ENCODE results near the gene IQSEC1.

IQSEC1 gene

DNA sequence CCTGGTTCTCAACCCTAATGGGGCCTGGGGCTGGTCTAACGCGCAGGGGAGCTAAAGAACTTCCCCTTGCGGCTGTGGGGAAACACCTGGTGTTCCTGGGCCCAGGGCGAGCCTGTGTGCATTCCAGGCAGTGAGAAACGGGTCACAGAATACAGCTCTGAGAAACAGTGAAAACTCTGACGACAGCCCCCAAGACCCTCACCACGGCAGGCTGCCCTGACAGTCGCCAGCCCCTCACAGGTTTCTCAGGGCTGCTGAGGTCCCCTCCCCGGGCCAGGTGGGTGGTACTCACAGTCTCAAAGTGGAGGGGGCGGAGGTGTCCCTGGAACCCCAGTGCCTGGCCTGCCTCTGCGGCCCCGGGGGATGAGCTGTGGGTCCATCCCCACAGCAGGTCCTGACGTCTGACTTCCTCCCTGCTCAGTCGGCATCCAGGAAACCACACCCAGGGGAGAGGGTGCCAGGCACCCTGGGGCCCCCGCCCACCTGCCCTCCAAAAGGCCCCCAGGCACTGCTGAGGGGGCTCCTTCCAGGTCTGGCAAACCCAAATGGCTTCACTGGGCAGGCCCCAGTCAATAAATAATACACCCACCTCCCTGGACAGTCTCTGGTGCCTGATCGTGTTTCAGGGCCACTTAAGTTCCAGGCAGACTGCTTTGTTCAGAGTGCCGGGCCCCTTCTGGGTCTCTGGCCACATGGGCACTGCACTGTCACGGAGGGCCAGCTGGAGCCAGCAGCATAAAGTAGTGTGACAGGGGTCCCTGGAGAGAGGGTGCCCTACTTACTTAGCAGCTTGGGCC is 57.7 kb downstream of the IQSEC1 start:
- no peak for DNase-seq (ENCODE audit: low read depth)

DNA sequence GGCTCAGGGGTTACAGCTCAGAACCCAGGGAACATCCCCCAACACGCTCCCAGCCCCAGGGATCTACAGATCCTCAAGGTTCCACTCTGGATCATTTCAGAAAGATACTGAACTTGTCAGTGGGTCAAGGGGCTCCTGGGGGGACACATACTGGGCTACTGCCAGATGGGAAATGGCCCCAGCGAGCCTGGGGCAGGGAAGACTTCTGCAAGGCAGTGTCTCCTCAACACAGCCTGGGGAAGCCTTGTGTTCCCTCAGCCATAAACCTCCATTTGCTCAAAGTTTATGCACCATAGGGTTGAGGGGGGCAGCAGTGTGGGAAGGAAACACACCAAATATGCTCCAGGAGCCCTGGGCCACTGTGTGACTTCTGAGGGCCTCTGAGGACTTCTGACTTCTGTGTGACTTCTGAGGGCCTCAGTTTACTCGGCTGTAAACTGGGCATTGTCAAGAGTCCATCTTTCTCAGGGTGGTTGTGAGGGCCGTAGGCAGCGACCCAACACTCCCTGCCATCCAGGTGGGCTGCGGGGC is 58.4 kb downstream of the IQSEC1 start:
- no peak for DNase-seq (ENCODE audit: low read depth)

DNA sequence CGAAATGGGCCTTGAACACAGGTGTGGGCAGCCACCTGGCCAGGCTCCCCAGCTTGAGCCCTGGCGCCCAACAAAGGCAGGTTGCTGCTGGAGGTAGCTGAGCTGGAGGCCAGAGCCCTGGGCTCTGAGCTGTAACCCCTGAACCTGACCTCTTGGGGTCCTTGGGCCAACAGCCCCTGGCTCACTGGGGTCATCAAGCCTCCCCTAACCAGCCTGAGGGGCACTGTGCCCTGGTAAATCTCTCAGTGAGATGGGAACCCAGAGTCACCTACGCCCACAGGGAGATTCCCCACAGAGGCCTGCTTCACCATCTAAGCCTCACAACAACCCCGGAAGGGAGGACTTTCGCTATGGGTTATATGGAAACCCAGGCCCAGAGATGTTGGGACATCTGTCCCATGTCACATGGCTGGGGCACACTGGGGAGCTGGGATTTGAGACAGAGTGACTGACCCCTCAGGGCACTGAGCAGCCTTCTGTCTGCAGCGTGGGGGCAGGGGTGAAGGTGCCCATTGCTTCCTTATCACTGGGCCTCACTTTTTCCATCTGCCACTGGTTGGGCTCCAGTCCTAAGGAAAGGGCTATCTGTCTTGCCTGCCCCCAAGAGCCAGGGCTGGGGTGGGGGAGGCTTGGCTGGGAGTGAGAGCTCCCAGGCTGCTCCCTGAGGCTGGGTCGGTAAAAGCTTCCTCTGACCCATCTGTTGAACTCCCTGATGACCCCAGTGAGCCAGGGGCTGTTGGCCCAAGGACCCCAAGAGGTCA is 59.1 kb downstream of the IQSEC1 start:
- DNase-seq (ENCODE audit: low read depth) = no peak

DNA sequence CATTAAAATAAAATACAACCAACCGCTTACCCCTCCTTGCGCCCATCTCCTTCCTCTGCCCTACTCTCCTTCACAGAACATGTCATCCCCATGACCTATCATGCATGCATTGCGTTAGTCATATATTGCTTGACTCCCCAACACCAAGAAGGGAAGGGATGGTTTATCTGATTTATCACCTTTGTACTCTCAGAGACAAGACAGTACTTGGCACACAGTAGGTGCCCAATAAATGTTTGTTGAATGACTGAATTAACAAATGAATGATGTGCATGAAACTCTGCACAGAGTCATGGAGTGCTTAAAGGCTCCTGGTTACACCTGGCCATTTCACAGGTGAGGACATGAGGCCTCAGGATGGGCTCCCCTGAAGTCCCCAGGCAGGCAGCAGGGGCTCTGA is 59.7 kb downstream of the IQSEC1 start:
- DNase-seq (ENCODE audit: low read depth) = no peak

DNA sequence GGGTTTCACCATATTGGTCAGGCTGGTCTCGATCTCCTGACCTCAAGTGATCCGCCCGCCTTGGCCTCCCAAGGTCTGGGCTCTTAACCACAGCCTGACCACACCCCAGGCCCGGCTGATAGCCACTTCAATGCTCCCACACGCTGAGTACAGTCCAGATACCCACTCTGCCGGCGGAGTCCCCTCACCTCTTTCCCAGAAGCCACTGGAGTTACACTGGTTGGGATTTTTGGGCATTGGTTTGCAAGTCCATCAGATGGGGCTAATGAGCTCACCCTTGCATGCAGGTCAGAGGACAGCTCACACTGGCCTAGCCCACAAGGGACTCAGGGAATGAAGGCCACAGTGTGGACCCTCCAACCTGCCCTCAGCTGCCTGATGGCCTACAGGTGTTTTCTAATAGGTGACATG is 60.1 kb downstream of the IQSEC1 start:
- DNase-seq (ENCODE audit: low read depth) = no peak

DNA sequence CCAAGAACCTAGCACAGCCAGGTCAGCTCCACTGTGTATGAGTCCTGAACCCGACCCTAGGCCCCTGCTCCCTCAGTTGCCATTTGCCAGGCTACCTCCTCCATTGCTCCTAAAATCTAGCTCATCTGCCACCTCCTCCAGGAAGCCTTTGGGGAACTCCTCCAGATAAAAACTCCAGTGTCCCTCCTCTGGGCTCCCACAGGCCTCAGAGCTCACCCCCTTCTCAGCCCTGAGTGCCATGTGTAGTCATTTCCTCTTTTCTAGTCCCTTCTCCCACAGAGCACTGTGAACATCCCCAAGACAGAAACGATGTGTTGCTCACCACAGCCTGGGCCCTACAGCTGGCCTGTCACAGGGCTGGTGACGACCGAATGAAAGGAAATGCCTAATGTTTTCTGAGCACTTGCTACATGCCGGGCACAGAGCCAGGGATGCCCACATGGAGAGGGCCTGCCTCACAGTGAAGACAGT is 61.0 kb downstream of the IQSEC1 start:
- DNase-seq (ENCODE audit: low read depth) = no peak

DNA sequence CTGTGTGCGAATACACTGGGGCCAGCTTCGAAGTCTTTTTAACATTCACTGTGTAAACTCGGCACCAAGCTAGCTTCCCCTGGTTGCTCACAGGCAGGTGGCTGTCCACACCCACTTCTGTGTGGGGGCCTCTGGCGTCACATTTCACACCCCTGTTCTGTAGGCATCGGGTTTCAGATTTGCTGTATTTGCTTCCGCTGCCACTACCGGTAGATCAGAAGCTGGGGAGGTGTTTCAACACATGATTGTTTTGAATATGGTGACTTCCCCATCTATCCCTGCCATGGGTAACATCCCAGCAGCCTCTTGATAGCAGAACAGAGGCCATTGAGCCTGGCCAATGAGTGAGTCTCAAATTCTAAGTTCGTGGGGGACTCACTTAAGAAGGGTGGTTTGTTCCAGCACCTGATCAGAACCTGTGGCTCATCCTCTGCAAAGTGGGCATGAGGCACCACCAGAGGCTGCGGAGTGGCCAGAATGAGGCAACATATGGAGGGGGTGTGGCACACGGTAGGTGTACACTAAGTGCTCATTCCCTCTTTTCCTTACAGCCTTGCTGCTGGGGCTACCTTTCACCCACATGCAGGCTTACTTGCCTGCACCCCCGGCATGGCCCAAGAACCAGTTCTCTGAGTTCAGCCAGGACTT is 61.5 kb downstream of the IQSEC1 start:
- peak; percentile 80 for DNase-seq (ENCODE audit: low read depth)

DNA sequence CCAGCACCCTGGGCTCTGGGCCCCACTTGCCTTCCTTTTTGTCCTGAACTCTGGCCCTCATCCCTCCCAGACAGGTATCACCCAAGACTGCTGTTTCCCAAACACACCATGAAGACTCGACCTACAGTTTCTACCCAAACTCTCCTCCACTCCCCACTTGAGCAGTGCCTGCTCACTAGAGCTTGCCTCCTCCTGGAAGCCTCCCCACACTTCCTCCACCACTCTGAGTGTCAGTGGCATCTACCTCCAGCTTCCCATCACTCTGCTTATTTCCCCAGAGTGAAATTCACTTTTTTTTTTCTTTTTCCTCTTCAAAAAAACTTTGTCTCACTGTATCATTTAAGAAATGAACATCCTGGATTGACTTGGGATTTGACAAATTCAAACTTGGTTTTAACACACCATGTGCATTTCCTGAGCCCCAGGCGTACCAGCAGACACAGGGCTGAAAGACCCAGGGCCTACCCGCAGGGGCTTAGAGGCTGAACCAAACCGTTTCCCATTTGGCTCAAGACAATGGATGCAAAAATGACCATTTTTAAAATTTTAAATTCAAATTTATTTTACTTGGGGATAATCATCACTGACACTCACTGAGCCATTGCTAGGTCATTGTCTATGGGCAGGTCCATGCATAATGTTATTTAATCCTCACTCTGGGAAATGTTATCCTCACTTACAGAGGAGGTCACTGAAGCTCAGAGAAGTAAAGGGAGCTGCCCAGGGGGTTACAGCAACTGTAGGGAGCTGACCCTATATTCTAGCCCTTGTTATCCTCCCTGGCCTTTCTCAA is 62.3 kb downstream of the IQSEC1 start:
- no peak for DNase-seq (ENCODE audit: low read depth)

DNA sequence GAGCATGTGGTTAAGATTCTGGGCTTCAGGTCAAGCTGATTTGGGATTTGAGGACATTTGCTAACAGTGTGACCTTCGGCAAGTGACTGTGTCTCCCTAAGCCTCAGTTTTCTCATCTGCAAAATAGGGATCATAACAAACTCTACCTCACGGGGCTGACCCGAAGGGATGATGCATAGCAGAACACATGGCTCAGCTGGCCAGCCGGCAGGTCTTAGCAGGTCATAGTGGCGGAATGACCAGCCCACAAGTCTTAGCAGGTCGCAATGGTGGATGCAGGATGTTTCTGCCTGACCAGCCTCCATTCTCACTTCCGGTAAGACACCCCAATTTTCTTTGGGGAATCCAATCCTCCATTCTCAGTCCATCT is 63.3 kb downstream of the IQSEC1 start:
- DNase-seq (ENCODE audit: low read depth) = no peak

DNA sequence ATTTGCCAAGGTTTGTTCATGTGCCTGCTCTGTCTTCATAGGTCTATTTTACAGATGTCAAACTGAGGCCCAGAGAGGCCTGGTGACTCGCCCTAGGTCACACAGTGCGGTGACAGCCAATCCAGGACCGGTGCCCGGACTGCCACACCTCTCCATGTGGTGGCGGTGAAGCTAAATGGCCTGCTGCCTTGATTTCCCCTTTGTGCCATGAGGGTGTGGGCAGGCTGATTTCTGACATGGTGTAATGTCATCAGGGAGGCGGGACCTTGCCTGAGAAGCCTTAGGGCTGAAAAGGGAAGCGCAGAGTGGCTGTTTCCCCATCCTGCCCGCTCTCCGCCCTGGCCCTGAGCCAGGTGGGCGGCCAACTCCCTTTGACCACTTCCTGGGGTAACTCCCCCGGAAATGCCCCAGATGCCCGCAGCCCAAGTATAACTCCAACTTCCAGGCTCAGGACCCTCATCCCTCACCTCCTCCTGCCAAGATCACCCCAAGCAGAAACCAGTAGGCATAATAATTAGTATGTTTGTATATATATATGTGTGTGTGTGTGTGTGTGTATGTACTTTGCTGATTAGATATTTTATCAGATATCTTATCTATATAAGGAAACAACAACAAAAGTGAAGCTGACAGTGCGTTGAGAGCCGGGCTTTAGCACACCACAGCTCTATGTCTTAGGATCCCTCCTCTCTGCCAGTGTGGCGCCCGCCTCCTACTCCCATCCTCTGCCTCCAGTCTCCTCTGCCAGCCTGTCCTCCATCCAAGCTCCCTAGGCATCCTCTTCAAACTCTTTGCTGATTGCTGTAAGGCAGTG is 63.9 kb downstream of the IQSEC1 start:
- DNase-seq (ENCODE audit: low read depth) = no peak

DNA sequence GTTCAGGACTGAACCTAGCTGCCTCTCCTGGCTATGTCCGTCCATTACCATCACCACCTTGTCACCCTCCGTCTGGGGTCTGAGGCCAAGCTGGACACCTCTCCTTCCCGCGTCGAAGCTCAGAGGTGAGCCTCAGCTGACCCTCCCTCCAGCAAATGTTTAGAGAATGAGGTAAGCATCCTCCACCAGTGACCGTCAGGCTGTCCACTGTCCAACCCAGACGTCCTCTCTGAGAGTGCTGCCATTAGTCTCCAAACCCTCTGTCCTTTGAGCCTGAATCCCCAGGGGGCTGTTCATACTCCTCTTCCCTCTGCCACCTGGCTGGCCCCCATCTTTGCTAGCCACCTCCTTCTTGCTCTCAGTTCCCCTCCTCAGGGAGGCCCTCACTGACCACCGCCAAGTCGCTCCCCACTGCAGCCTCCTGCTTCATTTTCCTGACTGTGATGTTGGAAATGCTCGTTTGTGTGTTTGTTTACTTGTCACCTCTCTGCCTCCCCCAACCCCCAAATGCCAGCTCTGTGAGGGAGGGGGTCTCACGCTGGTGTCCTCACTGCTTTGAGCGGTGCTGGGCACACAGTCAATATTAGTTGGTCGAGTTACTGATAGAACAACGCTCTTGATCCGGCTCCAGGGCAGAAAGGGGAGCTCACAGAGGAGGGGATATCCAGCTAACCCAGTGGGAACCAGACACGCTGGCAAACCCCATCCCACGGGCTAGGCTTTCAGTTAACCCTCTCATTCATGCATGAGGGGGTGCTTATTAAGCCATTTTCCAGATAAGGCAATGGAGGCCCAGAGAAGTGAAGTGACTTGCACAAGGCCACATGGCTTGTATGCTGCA is 64.9 kb downstream of the IQSEC1 start:
- DNase-seq (ENCODE audit: low read depth) = no peak

DNA sequence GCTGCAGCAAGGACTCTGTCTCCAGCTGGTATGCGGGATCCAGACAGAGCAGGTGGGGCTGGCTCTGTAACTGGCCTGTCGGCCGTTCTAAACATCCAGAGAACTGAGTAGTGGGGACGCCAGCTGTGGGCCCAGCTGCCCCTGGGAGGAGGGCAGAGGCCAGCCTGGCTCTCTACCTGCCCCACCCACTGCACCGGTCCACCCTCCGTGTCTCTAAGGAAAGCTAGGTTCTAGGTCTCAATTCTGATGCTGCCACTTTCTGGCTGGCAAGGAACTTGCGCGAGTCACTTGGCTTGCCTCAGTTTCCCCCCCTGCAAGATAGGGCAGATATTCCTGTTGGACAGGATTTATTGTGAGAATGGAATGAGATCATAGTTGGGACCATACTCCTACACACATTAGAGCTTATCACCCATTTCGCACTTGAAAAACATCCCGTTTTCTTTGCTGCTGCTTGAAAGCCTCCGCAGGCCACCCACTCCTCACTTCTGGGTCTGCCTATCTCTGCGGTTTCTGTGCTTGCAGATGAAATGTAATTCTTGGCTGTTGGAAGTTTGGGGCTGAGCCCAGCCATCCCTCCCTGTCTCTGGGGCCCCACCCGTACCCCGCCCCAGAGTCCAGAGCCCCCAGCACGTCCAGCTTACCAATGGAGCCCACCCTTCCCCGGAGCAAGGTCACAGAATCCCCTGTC is 65.8 kb downstream of the IQSEC1 start:
- DNase-seq (ENCODE audit: low read depth) = no peak

DNA sequence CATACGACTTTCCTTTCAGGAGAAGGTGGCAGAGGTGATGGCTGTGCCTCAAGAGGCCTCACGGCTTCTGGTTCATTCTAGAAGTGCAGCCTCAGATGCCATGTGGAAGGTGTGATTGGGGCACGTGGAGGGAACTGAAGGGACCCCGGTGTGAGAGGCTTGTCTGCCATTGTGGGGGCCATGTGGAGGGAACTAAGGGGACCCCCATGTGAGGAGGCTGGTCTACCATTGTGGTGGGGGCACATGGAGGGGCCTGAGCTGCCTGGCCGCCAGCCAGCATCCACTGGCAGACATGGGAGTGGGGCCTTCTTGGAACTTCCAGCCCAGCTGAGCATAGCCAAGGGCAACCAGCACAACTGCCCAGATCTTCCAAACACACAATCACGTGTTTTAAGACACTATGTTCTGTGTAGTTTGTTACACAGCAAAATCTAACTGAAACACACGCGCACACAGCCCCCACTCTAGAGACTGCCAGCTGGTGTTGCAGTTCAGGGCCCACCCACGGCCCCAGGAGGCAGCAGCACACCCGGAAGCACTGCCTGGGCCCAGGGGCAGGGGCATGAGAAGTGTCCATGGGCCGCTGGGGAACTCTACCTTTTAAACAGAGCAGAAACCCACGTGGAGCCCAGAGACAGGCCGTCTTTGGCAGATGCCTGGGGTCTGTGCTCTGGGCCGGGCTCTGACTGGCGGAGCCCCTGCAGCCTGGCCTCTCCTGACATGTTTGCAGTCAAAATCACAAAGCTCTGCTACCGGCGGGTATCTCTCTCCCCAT is 66.8 kb downstream of the IQSEC1 start:
- DNase-seq (ENCODE audit: low read depth) = no peak

DNA sequence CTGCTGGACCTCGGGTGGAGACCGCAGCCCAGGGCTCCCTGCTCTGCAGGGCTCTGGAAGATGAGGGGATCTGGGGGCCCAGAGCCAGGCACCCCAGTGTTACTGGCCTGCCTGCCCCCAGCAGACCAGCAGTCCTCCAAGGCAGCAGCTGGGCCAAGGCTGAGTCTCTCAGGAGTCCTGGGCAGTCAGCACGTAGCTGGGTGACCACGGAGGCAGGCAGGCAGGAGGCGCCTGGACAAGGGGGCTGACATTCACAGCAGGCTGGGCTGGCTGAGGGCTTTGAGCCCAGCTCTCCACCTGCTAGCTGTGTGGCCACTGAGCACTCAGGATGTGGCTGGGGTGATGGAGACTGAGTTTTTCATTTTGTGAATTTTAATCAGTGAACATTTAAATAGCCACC is 67.9 kb downstream of the IQSEC1 start:
- no peak for DNase-seq (ENCODE audit: low read depth)

DNA sequence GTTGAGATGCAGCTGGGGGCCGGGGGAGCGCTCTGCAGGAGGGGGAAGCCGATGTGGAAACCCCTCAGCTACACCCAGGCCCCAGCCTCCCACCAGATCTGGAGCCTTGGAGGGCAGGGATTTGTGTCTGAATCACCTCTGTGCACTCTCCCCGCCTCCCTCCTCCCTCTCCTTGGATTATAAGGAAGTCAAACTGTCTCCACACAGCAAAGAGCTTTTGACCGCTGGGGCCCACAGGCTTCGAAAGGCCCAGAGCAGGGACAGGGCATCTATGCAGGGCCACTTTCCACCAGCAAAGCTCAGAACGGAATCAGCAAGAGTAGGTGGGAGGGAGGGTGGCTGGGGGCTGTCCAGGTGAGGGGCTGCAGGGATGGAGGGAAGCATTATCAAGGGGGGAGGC is 68.9 kb downstream of the IQSEC1 start:
- no peak for DNase-seq (ENCODE audit: low read depth)

DNA sequence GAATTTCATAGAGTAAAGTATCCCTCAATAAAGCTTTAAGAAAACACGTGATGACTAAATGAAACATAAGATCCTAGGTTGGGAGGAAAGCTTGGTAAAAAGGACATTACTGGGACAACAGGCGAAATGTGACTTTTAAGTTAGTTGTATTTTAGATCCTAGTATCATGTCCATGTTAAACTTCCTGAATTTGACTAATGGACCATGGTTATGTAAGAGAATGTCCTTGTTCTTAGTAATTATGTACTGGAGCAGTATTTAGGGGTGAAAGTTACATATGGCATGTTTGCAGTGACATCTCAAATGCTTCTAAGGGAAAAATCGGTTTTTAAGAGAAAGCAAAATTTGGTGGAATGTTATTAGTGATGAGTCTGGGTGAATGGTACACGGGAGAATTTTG is 69.6 kb downstream of the IQSEC1 start:
- no peak for DNase-seq (ENCODE audit: low read depth)

DNA sequence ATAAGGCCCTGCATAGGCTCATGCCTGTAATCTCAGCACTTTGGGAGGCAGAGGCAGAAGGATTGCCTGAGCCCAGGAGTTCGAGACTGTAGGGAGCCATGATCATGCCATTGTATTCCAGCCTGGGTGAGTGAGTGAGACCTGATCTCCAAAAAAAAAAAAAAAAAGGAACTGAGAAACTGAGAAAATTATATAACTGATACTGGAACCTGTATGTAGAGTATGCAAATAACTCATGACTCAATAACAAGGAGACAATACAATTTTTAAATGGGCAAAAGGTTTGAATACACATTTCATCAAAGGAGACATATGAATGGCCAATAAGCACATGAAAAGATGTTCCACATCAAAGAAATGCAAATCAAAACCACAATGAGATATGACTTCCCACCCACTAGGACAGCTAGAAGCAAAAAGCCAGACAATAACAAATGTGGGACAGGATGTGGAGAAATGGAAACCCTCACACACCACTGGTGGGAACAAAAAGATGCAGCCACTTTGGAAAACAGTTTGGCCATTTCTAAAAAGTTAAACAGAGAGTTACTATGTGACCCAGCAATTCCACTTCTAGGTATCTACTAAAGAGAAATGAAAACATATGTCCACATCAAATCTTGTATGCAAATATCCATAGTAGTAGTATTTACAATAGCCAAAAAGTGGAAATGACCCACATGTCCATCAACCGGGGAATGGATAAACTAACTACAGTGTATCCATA is 70.7 kb downstream of the IQSEC1 start:
- DNase-seq (ENCODE audit: low read depth) = no peak

Data from activated T-cell treated with anti-CD3 and anti-CD28 coated beads for 24 hours (primary cell).